Left ventricle myocardium inferior (tissue), 1 donor: ENCODE data around the gene TANGO6. TPM values are rescaled to one million over a fixed set of nuclear protein-coding genes. Genes with fewer than 3 reads are reported as not detected.
A peak's percentile ranks its signal among the peaks of the same experiment; 100 is the strongest.
"Not testable (repeated sequence)": the region's sequence is repeated elsewhere in the genome, so short reads cannot be mapped to it uniquely, and the experiment has no call there.

Source experiments
- DNase-seq: peaks from one replicate; pipeline ENCODE4 v3.0.0-alpha.2; 2020
- H3K27ac ChIP-seq: fragments of 200-600 bp; replicated peaks from 2 replicates; pipeline ENCODE4 v1.8.0; 2021
- H3K27me3 ChIP-seq: fragments of 200-600 bp; 2 replicates; pipeline ENCODE4 v1.8.0; 2021; ENCODE audit warnings: low read depth
- H3K36me3 ChIP-seq: fragments of 200-600 bp; 2 replicates; pipeline ENCODE4 v1.8.0; 2021
- H3K4me1 ChIP-seq: fragments of 200-600 bp; 2 replicates; pipeline ENCODE4 v1.8.0; 2021
- H3K4me3 ChIP-seq: fragments of 200-600 bp; 2 replicates; pipeline ENCODE4 v1.8.0; 2021; ENCODE audit warnings: mild to moderate bottlenecking, moderate library complexity
- H3K9me3 ChIP-seq: fragments of 200-600 bp; replicated peaks from 2 replicates; pipeline ENCODE4 v1.8.0; 2021
- intact Hi-C: fragments of 100-400 bp; cut with micrococcal nuclease; formaldehyde crosslinking; loops from one replicate; pipeline ENCODE4 v1.11.0; 2022
- total RNA-seq: library from RNA; stranded (reverse); fragmentation: NEBNext Ultra II Directional; extraction: Animal tissue kit (Norgen Biotek cat#: 25700); gene quantifications from one replicate; pipeline ENCODE4 v1.2.1, GENCODE V29; 2021
- TF ChIP-seq, protein P1 (sequence below): fragments of 200-600 bp; IDR thresholded peaks from 2 replicates; pipeline ENCODE4 v1.8.0; 2021; ENCODE audit warnings: antibody characterized with exemption, mild to moderate bottlenecking, borderline replicate concordance
- donor health status: DM: no; HTN: yes; CAD: no; lungs with severe emphysema.

Gene TANGO6
- total RNA-seq, 1 donor from 2014 or later = 10.5 TPM

DNA sequence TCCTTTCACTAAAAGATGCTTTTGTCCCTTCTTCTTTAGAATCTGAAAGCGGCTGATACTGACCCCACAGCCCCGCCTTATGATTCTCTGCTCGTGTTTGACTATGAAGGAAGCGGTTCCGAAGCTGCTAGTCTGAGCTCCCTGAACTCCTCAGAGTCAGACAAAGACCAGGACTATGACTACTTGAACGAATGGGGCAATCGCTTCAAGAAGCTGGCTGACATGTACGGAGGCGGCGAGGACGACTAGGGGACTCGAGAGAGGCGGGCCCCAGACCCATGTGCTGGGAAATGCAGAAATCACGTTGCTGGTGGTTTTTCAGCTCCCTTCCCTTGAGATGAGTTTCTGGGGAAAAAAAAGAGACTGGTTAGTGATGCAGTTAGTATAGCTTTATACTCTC is 10.1 kb upstream of the TANGO6 start:
- no peak for DNase-seq

DNA sequence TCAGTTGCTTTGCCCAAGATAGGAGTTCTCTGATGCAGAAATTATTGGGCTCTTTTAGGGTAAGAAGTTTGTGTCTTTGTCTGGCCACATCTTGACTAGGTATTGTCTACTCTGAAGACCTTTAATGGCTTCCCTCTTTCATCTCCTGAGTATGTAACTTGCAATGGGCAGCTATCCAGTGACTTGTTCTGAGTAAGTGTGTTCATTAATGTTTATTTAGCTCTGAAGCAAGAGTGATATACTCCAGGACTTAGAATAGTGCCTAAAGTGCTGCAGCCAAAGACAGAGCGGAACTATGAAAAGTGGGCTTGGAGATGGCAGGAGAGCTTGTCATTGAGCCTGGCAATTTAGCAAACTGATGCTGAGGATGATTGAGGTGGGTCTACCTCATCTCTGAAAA is 8.8 kb upstream of the TANGO6 start:
- no peak overlapping the region for H3K27ac ChIP-seq
- no peaks in the 10 kb centered on the region for H3K4me1 ChIP-seq
- no peaks in the 10 kb centered on the region for H3K9me3 ChIP-seq
- DNase-seq = no peak
- no peak overlapping the region for H3K4me3 ChIP-seq
- TF ChIP-seq, protein P1, sequence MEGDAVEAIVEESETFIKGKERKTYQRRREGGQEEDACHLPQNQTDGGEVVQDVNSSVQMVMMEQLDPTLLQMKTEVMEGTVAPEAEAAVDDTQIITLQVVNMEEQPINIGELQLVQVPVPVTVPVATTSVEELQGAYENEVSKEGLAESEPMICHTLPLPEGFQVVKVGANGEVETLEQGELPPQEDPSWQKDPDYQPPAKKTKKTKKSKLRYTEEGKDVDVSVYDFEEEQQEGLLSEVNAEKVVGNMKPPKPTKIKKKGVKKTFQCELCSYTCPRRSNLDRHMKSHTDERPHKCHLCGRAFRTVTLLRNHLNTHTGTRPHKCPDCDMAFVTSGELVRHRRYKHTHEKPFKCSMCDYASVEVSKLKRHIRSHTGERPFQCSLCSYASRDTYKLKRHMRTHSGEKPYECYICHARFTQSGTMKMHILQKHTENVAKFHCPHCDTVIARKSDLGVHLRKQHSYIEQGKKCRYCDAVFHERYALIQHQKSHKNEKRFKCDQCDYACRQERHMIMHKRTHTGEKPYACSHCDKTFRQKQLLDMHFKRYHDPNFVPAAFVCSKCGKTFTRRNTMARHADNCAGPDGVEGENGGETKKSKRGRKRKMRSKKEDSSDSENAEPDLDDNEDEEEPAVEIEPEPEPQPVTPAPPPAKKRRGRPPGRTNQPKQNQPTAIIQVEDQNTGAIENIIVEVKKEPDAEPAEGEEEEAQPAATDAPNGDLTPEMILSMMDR = no peak
- H3K36me3 ChIP-seq = no peaks in the 10 kb centered on the region
- H3K27me3 ChIP-seq = peaks cover 26% of the 10 kb centered on the region
- intact Hi-C loops = no loop called here

More for the DNA sequence above, 10.1 kb upstream of the TANGO6 start:
- TF ChIP-seq, protein P1 = no peak
- H3K27me3 ChIP-seq = peaks cover 39% of the 10 kb centered on the region
- H3K4me3 ChIP-seq = no peak overlapping the region
- H3K4me1 ChIP-seq = no peaks in the 10 kb centered on the region
- H3K9me3 ChIP-seq = no peaks in the 10 kb centered on the region
- H3K36me3 ChIP-seq = no peaks in the 10 kb centered on the region
- intact Hi-C loops = no loop called here
- H3K27ac ChIP-seq = no peak overlapping the region

DNA sequence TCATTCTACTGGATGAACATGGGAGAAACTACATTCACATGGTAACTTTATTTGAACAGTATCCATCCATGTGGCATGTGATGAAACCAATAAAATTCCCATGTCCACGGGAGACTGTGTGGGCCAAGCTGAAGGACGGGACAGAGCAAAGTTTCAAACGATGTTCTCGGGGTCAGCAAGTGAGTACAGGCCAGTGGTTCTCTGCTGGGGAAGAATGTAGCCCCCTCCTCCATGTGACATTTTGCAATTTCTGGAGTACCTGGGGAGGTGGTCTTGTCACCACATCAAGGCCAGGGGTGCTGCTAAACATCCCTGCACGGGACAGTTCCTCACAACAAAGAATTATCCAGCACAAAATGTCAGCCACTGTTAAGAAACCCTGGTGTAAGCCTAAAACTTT is 7.4 kb upstream of the TANGO6 start:
- Histone ChIP-seq H3K4me1 (no peaks in the 10 kb centered on the region), H3K27me3 (peaks cover 14% of the 10 kb centered on the region), H3K36me3 (no peaks in the 10 kb centered on the region), H3K27ac (no peak overlapping the region), H3K4me3 (no peak overlapping the region), H3K9me3 (no peaks in the 10 kb centered on the region)
- intact Hi-C loops = no loop called here
- TF ChIP-seq, protein P1 = no peak
- DNase-seq = no peak

DNA sequence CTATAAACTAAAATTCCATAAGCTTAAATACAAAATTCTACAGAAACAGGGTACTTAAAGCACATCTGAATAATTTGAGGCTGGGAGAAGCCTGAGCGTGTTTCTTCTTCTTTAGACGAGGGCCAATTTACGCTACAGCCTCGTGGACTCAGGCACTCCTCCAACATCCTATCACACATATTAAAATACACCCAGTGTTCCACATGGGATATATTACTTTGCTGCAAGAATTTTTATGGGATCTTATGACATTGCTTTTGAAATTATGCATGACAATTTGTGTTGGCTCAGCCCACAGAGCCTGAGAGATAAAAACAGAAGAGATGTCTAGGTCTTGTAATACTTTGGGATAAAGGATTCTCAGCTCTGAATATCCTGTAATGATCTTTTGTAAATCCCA is 3.5 kb upstream of the TANGO6 start:
- H3K9me3 ChIP-seq = no peaks in the 10 kb centered on the region
- no peak overlapping the region for H3K4me3 ChIP-seq
- no peak overlapping the region for H3K27ac ChIP-seq
- no peak for DNase-seq
- TF ChIP-seq, protein P1 = no peak
- intact Hi-C loops = no loop called here
- peaks cover 4% of the 10 kb centered on the region for H3K27me3 ChIP-seq
- no peaks in the 10 kb centered on the region for H3K36me3 ChIP-seq
- H3K4me1 ChIP-seq = peaks cover 17% of the 10 kb centered on the region

DNA sequence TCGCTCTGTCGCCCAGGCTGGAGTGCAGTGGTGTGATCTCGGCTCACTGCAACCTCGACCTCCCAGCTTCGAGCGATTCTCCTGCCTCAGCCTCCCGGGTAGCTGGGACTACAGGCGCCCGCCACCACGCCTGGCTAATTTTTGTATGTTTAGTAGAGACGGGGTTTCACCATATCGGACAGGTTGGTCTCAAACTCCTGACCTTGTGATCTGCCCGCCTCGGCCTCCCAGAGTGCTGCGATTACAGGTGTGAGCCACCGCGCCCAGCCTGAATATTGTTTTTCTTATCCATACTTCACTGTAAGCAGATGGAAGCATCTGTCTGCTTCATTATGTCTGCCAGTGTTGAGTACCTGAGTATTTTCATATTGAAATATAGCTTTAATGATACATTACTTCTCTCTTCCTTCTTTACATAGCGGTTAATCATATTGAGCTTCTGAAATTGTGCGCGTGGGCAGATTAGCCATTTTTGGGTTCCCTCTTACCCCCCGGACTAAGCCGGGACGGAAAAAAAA is 308 bp upstream of the TANGO6 start:
- peaks cover 17% of the 10 kb centered on the region for H3K4me1 ChIP-seq
- H3K27me3 ChIP-seq, H3K9me3 ChIP-seq, H3K36me3 ChIP-seq, intact Hi-C loops, DNase-seq: not testable (repeated sequence)
- peak overlapping the region; percentile 89 for H3K27ac ChIP-seq
- peak overlapping the region; percentile 93 for H3K4me3 ChIP-seq

DNA sequence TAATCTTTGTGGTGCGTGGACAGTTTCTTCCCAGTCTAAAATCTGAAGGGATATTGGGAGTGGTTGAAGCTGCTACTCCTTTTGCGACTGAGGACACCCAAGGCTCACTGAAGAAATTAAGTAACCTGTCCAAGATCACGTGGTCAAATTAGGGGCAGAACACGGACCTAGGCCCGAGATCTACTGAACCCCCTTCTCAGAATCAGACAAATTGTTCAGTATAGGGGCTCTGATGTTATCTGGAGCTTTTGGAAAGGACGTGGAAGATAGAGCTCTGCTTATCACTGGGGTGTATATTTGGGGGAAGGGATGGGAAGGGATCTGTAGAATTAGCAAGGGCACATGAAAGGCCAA is 857 bp downstream of the TANGO6 start:
- TF ChIP-seq, protein P1 = no peak
- H3K27me3 ChIP-seq = no peaks in the 10 kb centered on the region
- intact Hi-C loops = no loop called here

More for the DNA sequence above, 857 bp downstream of the TANGO6 start:
- Histone ChIP-seq H3K27ac (peak overlapping the region; percentile 89), H3K36me3 (no peaks in the 10 kb centered on the region), H3K4me1 (peaks cover 17% of the 10 kb centered on the region), H3K9me3 (no peaks in the 10 kb centered on the region), H3K4me3 (peak overlapping the region; percentile 93)
- no peak for DNase-seq
